ENCODE measurements around the gene HMG20A. TPM values are rescaled to one million over a fixed set of nuclear protein-coding genes. Genes with fewer than 3 reads are reported as not detected.

Gene HMG20A
- total RNA-seq, 2 donors from 2014 or later, result 30.9 to 34.7 TPM

GRCh38 chr15:77504306-77504705, 83.6 kb downstream of the HMG20A start:
- H3K27me3 ChIP-seq, result no peaks in the 10 kb centered on the region
- H3K36me3 ChIP-seq, result no peaks in the 10 kb centered on the region
- no peak for DNase-seq (ENCODE audit: low spot score)
- H3K9me3 ChIP-seq, result no peaks in the 10 kb centered on the region
- H3K4me1 ChIP-seq, result peaks cover 0 to 52% of the 10 kb centered on the region in 2 donors
- H3K27ac ChIP-seq, result no peak overlapping the region
- TF ChIP-seq CTCF (IDR thresholded peaks at IDR 0.05), result no peak
- H3K4me3 ChIP-seq, result no peak overlapping the region

GRCh38 chr15:77504871-77505270, 84.2 kb downstream of the HMG20A start:
- H3K27me3 ChIP-seq, result no peaks in the 10 kb centered on the region
- no peaks in the 10 kb centered on the region for H3K9me3 ChIP-seq
- no peak for DNase-seq (ENCODE audit: low spot score)
- TF ChIP-seq CTCF (IDR thresholded peaks at IDR 0.05), result no peak
- H3K36me3 ChIP-seq, result no peaks in the 10 kb centered on the region
- H3K27ac ChIP-seq, result no peak overlapping the region
- H3K4me3 ChIP-seq, result no peak overlapping the region
- peaks cover 0 to 55% of the 10 kb centered on the region in 2 donors for H3K4me1 ChIP-seq

- no peak for TF ChIP-seq CTCF (IDR thresholded peaks at IDR 0.05)
- no peak for DNase-seq (ENCODE audit: low spot score)
- Histone ChIP-seq H3K27me3 (no peaks in the 10 kb centered on the region), H3K36me3 (no peaks in the 10 kb centered on the region), H3K4me3 (no peak overlapping the region), H3K4me1 (peaks cover 0 to 62% of the 10 kb centered on the region in 2 donors), H3K27ac (no peak overlapping the region), H3K9me3 (no peaks in the 10 kb centered on the region)
These were observed 84.9 kb downstream of the HMG20A start for GRCh38 chr15:77505556-77505955.

GRCh38 chr15:77506311-77507142, 85.8 kb downstream of the HMG20A start:
- peaks cover 0 to 69% of the 10 kb centered on the region in 2 donors for H3K4me1 ChIP-seq
- no peaks in the 10 kb centered on the region for H3K27me3 ChIP-seq
- peak in 1 of 2 donors; percentile 16 for TF ChIP-seq CTCF (IDR thresholded peaks at IDR 0.05)
- peak; percentile 87 for DNase-seq (ENCODE audit: low spot score)
- H3K36me3 ChIP-seq, result no peaks in the 10 kb centered on the region
- H3K4me3 ChIP-seq, result no peak overlapping the region
- peak overlapping the region; percentile 87 to 91 for H3K27ac ChIP-seq
- no peaks in the 10 kb centered on the region for H3K9me3 ChIP-seq

GRCh38 chr15:77507143-77507897, 86.6 kb downstream of the HMG20A start:
- H3K27me3 ChIP-seq, result no peaks in the 10 kb centered on the region
- DNase-seq (ENCODE audit: low spot score), result no peak
- TF ChIP-seq CTCF (IDR thresholded peaks at IDR 0.05), result no peak
- H3K4me1 ChIP-seq, result peaks cover 0 to 69% of the 10 kb centered on the region in 2 donors
- peak overlapping the region; percentile 87 to 91 for H3K27ac ChIP-seq
- H3K9me3 ChIP-seq, result no peaks in the 10 kb centered on the region
- H3K4me3 ChIP-seq, result peak overlapping the region in 1 of 2 donors; percentile 19
- H3K36me3 ChIP-seq, result no peaks in the 10 kb centered on the region
